Activated naive CD4-positive, alpha-beta T cell treated with Interleukin-2 at 50 U/mL for 16 hours (primary cell): Measurements from ENCODE around the gene CEP164.

ENCODE experiments used
- DNase-seq: peaks from one replicate; pipeline ENCODE4 v3.0.0-alpha.2; 2020

The CEP164 gene

DNA sequence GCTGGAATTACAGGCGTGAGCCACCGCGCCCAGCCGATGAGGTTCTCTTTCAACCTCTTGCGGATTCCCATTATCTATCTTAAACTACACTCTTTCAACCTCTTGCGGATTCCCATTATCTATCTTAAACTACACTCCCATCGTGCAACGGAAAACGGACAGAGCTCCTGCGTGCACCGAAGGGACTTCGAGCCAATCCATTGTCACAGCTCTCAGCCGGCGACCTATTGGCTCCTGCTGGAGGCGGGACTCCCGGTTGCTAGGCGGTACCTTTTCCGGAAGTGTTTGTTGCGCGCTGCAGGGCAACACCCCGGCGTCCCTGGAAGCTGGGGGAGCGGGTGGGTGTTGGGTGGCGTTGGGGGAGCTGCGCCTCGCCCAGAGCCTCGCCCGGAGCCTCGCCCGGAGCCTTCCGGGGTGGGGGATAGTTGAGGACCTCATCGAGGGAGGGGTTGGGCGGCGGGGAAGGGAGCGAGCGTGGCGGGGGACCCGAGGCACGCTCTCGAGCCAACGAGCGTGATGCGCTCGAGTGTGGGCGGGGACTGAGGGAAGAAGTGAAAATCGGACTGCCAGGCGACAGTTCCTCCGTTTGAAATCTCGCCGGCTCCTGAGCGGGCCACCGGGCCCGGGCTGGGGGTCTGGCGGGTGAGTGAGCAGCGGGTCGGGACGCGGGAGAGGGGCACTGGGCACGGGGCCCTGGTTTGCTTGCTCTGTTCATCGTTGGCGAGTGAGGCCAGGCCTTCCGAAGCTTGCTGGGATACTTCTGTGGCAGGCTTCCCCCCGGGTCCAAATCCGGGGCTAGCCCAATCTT is at the start of gene CEP164:
TSS of gene CEP164 (plus strand) at position 288 of the 808 bp plus-strand sequence. CDS start 10,733 bp downstream, outside the sequence.
- DNase-seq: peak; percentile 96

DNA sequence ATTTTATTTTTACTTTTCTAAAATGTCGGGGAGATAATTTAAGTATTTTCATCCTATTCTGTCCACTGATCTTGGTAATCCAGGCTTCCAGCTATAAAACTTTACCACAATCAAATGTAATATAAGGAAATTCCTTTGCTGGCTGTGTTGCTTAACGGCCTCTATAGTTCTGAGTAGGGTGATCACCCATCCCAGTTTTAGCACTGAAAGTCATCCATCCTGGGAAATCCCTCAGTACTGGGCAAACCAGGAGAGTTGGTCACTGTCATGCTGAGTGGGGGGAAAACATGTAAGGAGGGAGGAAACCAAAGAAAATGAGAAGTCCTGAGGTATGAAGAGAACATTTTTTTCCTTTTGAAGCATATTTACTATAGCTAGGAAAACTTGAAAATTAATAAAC is 49.3 kb upstream of the CEP164 start:
- DNase-seq: no peak

DNA sequence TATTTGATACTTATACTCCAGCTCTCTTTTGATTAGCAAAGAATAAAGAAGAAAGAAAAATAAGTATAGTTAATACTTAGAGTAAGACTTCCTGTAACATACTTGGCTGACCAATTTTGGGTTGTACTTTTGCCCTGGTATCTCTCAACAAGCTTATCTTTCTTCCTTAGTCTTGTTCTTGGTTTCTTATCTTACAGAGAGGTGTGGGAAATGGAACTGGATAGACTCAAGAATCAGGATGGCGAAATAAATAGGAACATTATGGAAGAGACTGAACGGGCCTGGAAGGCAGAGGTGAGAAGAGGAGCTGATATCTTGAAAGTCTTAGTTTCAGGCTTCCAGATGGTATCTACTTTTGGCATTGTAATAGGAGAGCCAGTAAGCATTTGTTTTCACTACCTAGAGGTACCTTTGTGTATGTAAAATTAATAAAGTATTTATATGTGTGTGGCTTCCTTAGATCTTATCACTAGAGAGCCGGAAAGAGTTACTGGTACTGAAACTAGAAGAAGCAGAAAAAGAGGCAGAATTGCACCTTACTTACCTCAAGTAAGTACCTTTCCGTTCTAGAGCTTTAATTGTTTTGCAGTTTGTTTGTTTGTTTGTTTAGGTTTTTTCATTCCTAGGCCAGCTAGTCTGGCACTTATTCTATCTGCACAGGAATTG is 47.8 kb upstream of the CEP164 start:
- DNase-seq: no peak

DNA sequence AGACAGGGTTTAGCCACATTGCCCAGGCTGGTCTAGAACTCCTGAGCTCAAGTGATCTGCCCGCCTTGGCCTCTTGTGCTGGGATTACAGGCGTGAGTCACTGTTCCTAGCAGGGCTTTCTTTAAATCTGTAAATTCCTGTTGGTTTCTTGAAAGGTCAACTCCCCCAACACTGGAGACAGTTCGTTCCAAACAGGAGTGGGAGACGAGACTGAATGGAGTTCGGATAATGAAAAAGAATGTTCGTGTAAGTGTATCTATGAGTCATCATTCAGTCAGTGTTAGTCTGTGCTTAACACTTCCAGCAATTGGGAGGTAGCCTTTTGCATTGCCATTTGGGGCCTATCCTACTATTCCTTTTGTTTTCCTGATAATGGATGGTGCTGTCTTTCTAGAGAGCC is 46.5 kb upstream of the CEP164 start:
- no peak for DNase-seq

DNA sequence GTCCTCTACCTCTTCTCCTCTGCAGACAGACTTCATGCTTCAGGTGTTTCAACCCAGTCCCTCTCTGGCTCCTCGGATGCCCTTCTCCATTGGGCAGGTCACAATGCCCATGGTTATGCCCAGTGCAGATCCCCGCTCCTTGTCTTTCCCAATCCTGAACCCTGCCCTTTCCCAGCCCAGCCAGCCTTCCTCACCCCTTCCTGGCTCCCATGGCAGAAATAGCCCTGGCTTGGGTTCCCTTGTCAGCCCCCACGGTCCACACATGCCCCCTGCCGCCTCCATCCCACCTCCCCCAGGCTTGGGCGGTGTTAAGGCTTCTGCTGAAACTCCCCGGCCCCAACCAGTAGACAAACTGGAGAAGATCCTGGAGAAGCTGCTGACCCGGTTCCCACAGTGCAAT is 45.8 kb upstream of the CEP164 start:
- DNase-seq: no peak

DNA sequence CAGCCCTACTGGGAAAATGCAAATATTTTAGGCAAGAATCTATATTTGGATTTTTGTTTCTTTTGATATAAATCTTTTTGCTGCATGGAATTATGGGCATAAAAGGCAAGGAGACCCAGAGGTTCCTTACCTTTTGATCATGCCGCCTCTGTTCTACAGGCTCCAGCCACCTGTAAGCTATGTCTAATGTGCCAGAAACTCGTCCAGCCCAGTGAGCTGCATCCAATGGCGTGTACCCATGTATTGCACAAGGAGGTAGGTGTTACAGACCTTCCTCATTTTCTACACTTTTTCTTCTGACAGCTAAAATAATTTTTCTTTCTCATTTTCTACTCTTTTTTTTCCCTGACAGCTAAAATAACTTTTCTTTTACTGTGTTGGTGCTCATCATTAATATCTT is 44.7 kb upstream of the CEP164 start:
- no peak for DNase-seq

DNA sequence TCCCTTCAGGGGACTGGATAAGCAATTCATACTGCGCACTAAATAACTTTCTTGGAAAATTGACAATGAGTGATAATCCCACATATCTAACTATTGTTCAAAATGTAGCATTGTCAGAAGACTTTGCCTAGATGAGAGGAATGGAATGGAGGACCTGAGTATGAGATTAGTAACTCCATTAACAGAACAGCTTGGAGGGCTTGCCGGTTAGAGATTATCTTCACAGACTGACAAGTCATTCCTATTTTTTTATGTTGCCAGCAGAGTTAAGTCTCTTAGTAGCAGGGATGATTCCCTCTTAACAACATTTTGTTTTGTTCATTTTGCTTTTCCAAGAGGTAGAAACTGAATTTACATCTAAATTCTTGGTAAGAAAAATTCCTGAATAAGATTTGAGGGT is 43.6 kb upstream of the CEP164 start:
- no peak for DNase-seq

DNA sequence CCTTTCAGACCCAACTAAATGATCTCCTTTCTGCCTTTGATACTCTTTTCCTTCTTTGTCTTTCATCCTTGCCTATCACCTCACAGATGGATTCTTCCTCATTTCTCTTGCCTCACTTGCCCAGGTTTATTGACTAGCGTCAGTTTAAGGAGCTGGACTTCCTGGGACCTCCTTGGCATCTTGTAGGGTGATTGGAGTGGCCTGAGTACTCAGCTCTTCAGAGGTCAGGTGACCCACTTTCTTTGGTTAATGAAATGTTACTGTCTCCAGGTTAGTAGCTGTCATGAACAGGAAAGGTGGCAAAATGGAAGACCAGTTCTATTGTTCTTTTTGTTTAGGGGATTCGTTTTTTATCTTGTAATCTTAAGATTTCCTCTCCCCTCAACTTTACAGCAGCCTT is 41.1 kb upstream of the CEP164 start:
- no peak for DNase-seq

DNA sequence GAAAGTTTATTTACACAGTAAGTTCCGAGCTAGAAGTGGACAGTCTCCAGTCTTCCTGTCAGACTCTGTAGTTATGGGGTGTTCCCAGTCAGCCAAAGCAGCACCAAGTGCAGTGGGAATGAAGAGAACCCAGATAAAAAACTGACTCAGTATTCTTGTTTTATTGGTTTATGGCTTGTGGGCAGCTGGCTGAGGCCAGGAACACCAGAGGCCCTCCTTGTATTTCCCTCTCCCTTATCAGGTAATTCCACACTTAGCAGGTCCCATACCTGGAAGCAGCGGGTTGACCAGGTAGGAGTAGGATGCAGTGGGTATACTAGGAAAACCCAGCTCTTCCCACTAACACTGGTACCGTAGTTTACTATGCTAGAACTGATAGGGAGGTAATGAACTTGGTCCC is 40.0 kb upstream of the CEP164 start:
- no peak for DNase-seq

DNA sequence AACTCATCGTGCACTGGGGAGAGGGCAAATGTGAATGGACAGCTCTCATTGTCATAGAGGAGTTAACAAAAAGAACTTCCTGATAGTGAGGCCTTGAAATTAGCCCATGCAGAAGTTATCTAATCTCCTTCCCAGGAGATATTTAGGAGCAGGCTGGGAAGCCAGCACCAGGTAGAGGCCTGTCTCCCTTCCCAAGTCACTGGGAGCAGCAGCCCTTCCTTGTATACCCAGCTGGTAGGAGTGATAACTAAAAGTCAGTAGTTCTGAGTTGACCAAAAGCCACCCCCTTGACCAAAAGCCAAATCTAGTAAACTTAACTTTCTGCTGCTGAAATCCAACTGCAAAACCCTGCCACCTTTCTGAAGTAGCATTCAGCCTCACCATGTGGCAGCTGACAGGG is 37.9 kb upstream of the CEP164 start:
- DNase-seq: no peak

DNA sequence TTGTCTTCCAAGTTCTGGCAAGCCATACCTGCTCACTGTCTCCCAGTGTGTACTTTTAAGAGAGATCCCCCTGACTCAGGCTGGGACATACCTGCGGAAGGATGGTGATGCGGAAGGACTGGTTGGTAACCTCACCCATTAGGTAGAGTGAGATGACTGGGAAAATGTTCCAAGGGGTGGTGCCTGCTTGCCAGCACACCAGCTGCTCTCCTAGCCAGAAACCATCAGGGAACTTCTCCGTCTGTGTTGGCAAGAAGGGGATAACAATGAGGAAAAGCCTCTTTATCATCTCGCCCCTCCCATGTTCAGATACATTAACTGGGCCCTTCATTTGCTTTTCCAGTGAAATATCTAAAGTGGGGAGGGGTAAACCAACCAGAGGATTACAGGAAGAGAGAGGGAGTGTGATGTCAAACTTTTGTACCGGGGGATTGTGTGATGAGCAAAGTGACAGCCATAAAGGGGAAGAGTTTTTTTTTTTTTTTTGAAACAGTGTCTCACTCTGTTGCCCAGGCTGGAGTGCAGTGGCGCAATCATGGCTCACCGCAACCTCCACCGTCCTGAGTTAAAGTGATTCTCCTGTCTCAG is 36.8 kb upstream of the CEP164 start, which contains the start of gene BACE1-AS:
TSS of gene BACE1-AS (plus strand) at position 538 of the 588 bp plus-strand sequence.
- no peak for DNase-seq

DNA sequence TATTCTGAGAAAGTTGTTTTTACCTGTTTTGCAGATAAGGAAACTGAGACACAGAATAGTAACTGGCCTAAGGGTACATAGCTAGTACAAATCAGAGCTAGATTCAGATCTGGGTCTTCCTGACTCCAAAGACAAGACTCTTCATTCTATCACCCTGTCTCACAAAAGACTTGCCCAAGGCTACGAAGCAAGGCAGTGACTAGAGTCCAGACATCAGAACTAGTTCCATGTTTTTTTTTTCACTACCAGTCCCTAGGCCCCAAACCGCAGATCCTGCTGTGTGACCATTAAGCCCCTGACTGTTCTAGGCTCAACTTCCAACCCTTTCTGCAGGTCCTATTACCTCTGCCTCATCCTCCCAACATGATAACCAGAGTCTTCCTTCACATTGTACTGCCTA is 35.0 kb upstream of the CEP164 start:
- no peak for DNase-seq

DNA sequence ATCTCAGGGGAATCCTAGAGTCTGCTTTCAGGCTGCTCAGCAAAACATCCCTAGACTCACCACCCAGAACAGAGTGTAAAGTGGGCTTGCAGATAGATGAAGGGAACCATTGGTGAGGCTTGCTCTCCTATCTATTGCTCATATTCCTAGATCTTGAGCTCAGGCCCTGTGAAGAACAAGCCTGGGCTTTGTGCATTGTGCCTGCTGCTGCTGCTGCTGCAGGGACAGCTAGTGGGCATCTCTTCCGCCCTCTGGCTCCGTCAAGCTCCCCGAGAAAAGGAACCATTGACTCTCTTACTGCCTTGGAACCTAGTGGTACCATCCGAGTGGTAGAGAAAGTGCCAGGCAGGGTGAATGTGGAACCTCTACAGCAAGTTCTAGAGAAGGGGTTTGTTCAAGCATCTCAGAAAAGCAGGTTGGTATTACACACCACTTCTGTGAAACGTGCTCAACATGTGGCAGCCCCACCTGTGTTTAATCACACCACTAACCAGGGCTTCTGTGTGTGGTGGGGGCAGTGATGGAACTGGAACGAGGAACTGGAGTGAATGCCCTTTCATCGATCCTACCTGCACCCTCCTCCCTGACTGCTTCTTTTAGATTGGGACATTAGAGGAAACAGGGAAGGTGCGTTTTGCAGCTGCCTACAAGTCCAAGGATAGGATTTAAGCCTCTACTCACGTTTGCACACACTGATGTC is 32.1 kb upstream of the CEP164 start:
- DNase-seq: no peak

DNA sequence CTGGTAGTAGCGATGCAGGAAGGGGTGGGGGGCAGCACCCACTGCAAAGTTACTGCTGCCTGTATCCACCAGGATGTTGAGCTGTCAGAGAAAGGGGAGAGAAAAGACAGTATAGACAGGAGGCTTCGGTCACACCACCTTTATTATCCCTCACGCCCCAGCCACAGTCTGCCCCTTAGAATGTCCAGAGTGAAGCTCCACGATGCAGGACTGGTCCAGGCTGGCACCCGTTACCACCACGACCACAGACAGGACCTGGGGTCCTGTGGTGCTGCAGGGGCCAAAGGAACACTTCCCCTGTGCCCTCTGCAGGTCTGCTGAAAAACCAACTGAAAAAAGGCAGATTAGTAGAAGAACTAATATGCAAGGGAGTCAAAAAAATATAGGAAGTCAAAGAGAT is 30.8 kb upstream of the CEP164 start:
- no peak for DNase-seq

DNA sequence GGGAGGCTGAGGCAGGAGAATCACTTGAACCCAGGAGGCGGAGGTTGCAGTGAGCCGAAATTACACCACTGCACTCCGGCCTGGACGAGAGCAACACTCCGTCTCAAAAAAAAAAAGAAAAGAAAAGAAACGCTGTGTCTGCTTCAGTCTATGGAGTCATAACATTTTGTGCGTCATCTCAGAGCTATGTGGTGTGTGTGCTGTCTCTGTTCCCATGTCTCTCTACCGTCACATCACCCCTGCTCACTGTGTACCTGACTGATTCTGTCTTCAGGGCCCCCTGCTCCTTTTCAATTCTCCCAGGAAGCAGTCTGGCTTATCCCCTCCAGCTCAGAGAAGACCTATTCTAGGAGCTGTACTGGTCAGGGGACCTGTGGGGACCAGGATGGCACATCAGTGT is 29.5 kb upstream of the CEP164 start:
- no peak for DNase-seq

DNA sequence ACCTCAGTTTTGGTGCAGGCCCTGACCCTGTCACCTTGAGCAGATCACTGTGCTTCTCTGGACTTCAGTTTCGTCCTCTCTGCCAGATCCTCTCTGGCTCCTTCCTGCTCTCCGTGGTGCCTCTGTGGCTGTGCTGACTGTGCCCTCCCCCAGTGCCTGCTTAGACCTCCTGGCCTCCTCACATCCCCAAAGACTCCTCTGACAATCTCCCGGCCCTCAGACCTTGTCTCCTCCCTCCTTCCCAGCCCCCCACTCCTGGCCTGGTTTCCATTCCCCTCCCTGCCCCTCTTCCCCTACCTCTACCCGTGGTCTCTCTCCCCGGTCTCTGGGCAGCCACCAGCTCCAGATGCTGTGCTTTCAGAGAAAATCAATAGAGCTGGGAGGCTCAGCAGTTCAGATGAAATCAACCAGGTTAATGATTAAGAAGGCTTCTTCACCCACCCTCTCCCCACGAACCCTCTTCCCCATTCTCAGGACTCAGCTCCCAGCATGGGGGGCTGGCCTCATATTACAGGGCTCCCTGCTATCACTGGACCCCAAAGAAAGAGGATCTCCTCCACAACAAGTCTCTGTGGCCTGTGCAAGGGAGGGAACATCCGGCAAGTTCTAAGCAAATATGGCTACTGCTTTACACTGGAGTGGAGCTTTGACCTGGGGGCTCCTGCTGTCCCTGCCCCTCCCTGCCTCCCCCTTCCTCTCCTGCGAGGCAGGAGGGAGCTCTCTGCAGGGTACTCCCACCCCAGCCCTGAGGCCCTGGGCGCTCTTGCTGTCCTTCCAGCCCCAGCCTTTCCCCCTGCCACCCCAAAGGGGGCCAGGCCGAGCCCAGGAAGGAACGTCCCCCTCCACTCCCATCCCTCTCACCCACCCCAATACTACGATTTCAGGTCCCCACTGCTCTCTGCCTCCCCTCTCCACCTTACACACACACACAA is 28.0 kb upstream of the CEP164 start:
- DNase-seq: no peak

DNA sequence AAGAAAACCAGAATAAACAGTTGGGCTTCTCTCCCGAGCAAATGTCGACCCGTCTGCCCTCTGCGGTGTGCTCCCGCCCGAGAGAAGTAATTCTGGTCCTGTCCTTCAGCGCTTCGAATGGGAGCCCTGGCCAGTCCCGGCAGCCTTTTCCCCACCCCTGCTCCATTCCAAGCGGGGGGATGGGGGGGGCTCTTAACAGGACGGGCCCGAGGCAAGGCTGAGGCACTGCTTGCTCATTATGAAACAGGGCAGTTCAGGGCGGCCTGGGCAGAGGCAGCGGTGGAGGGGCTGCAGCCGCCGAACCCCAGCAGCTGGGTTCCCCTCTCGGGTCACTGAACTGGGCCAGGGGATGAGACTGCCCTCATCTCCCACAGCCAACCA is 27.4 kb upstream of the CEP164 start:
- DNase-seq: no peak

DNA sequence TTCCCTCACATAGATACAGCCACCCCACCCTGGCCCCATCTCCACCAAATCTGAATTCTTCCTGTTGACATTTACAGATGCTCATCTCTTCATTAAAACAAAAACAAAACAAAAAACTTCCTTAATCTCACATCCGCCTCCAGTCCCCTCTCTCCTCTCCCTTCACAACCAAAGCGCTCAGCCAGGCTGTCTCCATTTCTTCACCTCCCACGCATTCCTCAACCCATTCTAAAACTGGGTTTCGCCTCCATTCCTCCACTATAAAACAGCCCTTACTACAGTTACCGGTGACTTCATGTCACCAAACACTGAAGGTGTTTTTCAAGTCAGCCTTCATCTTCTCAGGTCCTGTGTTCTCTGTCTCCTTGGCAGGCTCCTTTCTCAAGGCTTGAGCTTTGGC is 26.9 kb upstream of the CEP164 start:
- DNase-seq: no peak

DNA sequence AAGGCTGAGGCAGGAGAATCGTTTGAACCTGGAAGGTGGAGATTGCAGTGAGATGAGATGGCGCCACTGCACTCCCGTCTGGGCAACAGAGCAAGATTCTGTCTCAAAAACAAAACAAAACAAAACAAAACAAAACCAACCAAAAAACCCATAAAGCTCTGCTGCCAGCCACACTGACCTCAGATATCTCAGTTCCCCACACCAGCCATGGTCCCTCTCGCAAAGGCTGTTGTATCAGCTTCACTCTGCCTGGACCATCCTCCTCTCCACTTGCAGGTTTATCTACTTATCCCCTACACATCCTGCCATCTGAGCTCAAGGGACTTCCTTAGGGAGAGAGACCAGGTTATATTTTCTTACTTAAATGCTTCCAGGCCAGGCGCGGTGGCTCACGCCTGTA is 25.4 kb upstream of the CEP164 start:
- no peak for DNase-seq

DNA sequence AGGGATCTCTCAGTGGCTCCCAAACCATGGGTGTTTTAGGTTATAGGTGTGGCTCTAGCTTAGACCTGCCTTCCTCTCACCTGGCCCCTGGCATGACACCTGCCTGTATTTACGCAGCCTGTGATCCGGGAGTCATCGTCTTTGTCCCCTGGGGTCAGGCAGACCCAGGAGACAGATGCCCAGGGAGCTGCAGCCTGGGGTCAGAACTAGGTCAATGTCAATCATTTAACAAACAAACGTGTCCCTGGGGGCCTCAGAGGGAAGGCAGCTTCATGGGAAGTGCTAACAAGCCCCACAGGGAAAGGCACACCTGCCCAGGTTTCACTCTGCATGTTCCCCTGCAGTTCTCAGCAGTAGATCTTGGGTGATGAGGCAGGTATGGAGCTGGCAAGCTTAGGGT is 24.6 kb upstream of the CEP164 start:
- DNase-seq: no peak

DNA sequence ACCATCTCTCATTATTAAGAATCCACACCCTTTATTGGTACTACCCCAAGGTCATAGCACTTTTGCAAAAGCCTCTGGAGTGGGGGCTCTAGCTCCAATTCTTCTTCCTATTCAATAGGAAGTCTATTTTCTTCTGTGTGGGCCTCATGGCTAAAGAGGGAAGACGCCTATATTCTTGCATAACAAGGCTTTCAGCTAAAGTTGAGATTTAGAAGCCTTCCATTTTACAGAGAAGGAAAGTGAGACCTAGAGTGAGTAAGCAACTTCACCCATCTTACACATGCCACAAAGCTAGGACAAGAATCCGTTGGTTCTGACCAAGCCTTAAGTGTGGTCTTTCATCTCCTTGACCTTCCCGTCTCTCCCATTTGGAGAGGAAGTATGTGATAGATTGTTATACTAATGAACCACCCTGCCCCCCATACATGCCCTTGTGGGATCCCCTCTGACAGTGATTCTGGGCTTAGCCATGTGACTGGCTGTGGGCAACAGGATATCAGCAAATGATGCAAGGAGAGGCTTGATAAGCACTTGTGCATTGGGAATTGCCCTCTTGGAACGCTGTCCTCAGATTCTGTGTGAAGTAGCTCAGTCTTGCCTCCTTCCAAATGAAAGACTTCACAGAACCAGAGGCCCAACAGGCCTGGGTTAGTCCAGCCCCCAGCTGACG is 23.9 kb upstream of the CEP164 start:
- no peak for DNase-seq

DNA sequence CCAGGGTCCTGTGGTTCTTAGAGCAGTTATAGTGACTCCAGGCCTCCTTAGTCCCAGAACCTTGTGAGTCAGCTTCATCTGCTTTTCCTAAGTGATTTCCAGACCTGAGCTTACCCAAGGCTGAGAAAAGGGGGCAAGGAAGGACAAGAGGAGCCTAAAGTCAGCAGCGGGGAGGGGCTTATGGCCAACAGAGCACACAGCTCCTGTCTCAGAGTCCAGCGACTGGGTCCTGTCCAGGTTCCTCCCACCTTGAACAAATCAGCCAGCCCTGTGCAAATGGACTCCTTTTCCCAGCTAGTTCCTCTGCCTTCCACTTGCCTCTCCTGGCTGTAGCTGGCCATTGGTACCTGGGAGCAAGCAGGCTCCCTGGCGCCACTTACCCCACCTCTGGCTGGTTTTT is 22.5 kb upstream of the CEP164 start:
- DNase-seq: no peak
